Endodermal cell (in vitro differentiated cells): ENCODE results near the gene STARD8. TPM values are rescaled to one million over a fixed set of nuclear protein-coding genes. Genes with fewer than 3 reads are reported as not detected.

ENCODE experiments used
- DNase-seq: peaks from one replicate; pipeline ENCODE4 v3.0.0-alpha.2; 2017
- H3K27ac ChIP-seq: 2 replicates; pipeline ENCODE4 v1.5.1; 2013; ENCODE audit warnings: mild to moderate bottlenecking, low read depth, low read length, moderate library complexity
- H3K27me3 ChIP-seq: 2 replicates; pipeline ENCODE4 v1.6.1; 2013; ENCODE audit warnings: mild to moderate bottlenecking, low read length, moderate library complexity; ENCODE audit not compliant: insufficient read depth, control insufficient read depth, poor library complexity, severe bottlenecking
- H3K36me3 ChIP-seq: 2 replicates; pipeline ENCODE4 v1.7.0; 2013; ENCODE audit warnings: mild to moderate bottlenecking, low read length, moderate library complexity; ENCODE audit not compliant: control insufficient read depth, insufficient read depth
- H3K4me1 ChIP-seq: one replicate; pipeline ENCODE4 v1.7.0; 2013; ENCODE audit warnings: low read length; ENCODE audit not compliant: control insufficient read depth, insufficient read depth
- H3K4me3 ChIP-seq: 2 replicates; pipeline ENCODE4 v1.5.1; 2013; ENCODE audit warnings: mild to moderate bottlenecking, low read length, moderate library complexity
- H3K9ac ChIP-seq: 2 replicates; pipeline ENCODE4 v1.6.1; 2013; ENCODE audit warnings: mild to moderate bottlenecking, low read length, moderate library complexity; ENCODE audit not compliant: poor library complexity, severe bottlenecking; ENCODE audit errors: extremely low read depth
- H3K9me3 ChIP-seq: 2 replicates; pipeline ENCODE4 v1.6.1; 2013; ENCODE audit warnings: mild to moderate bottlenecking, low read length, moderate library complexity; ENCODE audit not compliant: control insufficient read depth
- H3K27ac Mint-ChIP-seq: 2 replicates; pipeline ENCODE4 v1.8.0; 2020; ENCODE audit warnings: mixed read lengths
- H3K27me3 Mint-ChIP-seq: 2 replicates; pipeline ENCODE4 v1.8.0; 2021; ENCODE audit warnings: mild to moderate bottlenecking, mixed read lengths; ENCODE audit not compliant: insufficient read depth
- H3K36me3 Mint-ChIP-seq: 2 replicates; pipeline ENCODE4 v1.8.0; 2020; ENCODE audit warnings: low read depth, mixed read lengths
- H3K4me1 Mint-ChIP-seq: 2 replicates; pipeline ENCODE4 v1.8.0; 2020; ENCODE audit warnings: mixed read lengths
- H3K4me3 Mint-ChIP-seq: 2 replicates; pipeline ENCODE4 v1.8.0; 2020; ENCODE audit warnings: mild to moderate bottlenecking, moderate library complexity, mixed read lengths
- H3K9me3 Mint-ChIP-seq: 2 replicates; pipeline ENCODE4 v1.8.0; 2020; ENCODE audit warnings: mild to moderate bottlenecking, mixed read lengths
- WGBS, 2 experiments: methylation state at CpG; one replicate each; pipeline versions ENCODE4 v1.1.5 to v1.1.7; 2013; ENCODE audit warnings: missing lambda C conversion rate in 2 of 2, mixed read lengths in 1 of 2; ENCODE audit not compliant: insufficient coverage in 1 of 2, insufficient read length in 1 of 2; 5-methylcytosine and 5-hydroxymethylcytosine counted together
- total RNA-seq, 2 donors: library from RNA; stranded (reverse); fragmentation: NEBNext Ultra II Directional in 1 of 2; extraction: Animal tissue kit (Norgen Biotek cat#: 25700) in 1 of 2; gene quantifications; 2 replicates in 1 of 2; 3 replicates in 1 of 2; pipeline ENCODE4 v1.2.1, GENCODE V29; 2021
- TF ChIP-seq, protein P1 (sequence below): fragments of 200-600 bp; sonication (generic); conservative IDR thresholded peaks from 2 replicates; pipeline ENCODE4 v1.5.0; 2021; ENCODE audit warnings: antibody characterized with exemption, mild to moderate bottlenecking

The STARD8 gene
- total RNA-seq, 2 donors from 2014 or later: 1.5 to 1.8 TPM

DNA sequence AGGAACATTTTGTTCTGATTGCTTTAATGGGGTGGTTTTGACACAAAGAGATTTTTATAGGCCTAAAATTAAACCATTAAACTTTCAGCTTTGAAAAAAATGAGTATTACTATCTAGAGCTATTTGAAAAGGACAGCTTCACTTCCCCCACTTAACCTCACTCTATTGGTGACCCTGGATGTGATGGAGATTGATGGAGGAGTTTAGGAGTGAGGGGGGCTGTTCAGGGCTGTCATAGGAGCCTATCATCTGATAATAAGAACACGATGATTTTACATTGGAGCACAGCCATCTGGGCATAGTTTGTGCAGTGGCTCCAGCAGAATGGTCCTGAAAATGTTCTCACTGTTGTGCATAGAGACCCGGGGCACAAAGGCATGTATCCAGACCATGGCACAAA lies 110.3 kb downstream of the STARD8 start:
- Histone ChIP-seq H3K4me3 (no peak overlapping the region), H3K9ac (no peak overlapping the region), H3K27ac (no peak overlapping the region), H3K9me3 (no peaks in the 10 kb centered on the region), H3K4me1 (no peaks in the 10 kb centered on the region), H3K27me3 (no peaks in the 10 kb centered on the region), H3K36me3 (no peaks in the 10 kb centered on the region)
- 92% methylated on average over 2 of the region's 2 CpGs; no CpG with 5 or more reads in 1 of the 2 experiments for WGBS, 2 experiments
- TF ChIP-seq, protein P1, sequence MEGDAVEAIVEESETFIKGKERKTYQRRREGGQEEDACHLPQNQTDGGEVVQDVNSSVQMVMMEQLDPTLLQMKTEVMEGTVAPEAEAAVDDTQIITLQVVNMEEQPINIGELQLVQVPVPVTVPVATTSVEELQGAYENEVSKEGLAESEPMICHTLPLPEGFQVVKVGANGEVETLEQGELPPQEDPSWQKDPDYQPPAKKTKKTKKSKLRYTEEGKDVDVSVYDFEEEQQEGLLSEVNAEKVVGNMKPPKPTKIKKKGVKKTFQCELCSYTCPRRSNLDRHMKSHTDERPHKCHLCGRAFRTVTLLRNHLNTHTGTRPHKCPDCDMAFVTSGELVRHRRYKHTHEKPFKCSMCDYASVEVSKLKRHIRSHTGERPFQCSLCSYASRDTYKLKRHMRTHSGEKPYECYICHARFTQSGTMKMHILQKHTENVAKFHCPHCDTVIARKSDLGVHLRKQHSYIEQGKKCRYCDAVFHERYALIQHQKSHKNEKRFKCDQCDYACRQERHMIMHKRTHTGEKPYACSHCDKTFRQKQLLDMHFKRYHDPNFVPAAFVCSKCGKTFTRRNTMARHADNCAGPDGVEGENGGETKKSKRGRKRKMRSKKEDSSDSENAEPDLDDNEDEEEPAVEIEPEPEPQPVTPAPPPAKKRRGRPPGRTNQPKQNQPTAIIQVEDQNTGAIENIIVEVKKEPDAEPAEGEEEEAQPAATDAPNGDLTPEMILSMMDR: no peak
- no peaks in the 10 kb centered on the region for H3K4me1 Mint-ChIP-seq
- H3K9me3 Mint-ChIP-seq: peaks cover 60% of the 10 kb centered on the region
- H3K36me3 Mint-ChIP-seq: no peaks in the 10 kb centered on the region
- H3K27ac Mint-ChIP-seq: no peak overlapping the region
- no peak for DNase-seq
- no peaks in the 10 kb centered on the region for H3K27me3 Mint-ChIP-seq
- H3K4me3 Mint-ChIP-seq: no peak overlapping the region

DNA sequence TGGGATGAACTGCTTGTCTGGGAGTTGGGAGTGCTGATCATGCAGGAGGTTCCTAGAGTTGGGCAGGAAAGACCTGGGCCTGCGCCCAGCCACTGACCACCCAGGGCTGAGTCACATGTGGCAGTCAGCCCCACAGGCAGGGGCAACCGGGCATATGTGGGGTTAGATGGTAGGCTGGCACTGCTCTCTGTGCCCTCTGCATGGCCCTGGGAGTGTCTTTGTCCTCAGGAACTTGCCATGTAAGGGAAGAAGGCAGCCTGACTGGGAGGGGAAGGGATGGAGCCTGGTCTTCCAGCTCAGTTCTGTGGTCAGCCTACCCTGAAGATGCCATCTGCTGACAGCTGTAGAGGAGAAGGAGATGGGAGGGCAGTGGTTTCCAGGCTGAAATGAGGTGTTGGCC lies 111.2 kb downstream of the STARD8 start:
- Histone ChIP-seq H3K9ac (no peak overlapping the region), H3K27ac (no peak overlapping the region), H3K4me1 (no peaks in the 10 kb centered on the region), H3K9me3 (no peaks in the 10 kb centered on the region), H3K27me3 (no peaks in the 10 kb centered on the region), H3K4me3 (no peak overlapping the region), H3K36me3 (no peaks in the 10 kb centered on the region)
- Mint-ChIP-seq H3K9me3 (peaks cover 59% of the 10 kb centered on the region), H3K36me3 (no peaks in the 10 kb centered on the region), H3K27ac (no peak overlapping the region), H3K4me1 (no peaks in the 10 kb centered on the region), H3K27me3 (peaks cover 2% of the 10 kb centered on the region), H3K4me3 (no peak overlapping the region)
- 87% methylated on average over 2 of the region's 2 CpGs; no CpG with 5 or more reads in 1 of the 2 experiments for WGBS, 2 experiments
- TF ChIP-seq, protein P1: no peak
- no peak for DNase-seq

DNA sequence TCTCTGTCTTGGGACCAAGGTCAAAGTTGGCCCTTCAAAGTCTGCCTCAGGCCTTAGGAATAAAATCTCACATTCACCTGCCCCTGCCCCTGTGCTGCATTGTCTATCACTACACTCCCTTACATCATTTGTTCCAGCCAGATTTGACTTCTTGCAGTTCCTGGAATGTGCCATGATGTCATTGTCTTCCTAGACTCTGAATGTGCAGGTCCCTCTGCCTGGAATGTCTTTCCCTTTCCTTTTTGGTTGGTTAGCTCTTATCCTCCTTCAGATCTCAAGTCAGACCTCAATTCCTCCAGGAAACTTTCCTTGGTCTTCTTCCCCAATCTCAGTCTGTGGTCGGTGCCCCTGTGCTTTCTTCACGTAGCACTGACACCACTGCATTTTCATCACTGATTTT lies 113.6 kb downstream of the STARD8 start:
- H3K36me3 Mint-ChIP-seq: no peaks in the 10 kb centered on the region
- 96% methylated on average over 2 of the region's 2 CpGs; no CpG with 5 or more reads in 1 of the 2 experiments for WGBS, 2 experiments
- no peak for DNase-seq

More for the DNA sequence above, 113.6 kb downstream of the STARD8 start:
- Mint-ChIP-seq H3K9me3 (peaks cover 63% of the 10 kb centered on the region), H3K4me1 (no peaks in the 10 kb centered on the region), H3K27ac (no peak overlapping the region), H3K27me3 (peaks cover 2% of the 10 kb centered on the region), H3K4me3 (no peak overlapping the region)
- no peaks in the 10 kb centered on the region for H3K36me3 ChIP-seq
- no peaks in the 10 kb centered on the region for H3K27me3 ChIP-seq
- TF ChIP-seq, protein P1: no peak
- no peak overlapping the region for H3K27ac ChIP-seq
- H3K9me3 ChIP-seq: no peaks in the 10 kb centered on the region
- no peak overlapping the region for H3K4me3 ChIP-seq
- H3K9ac ChIP-seq: no peak overlapping the region
- no peaks in the 10 kb centered on the region for H3K4me1 ChIP-seq
